GM19468 (cell line): ENCODE measurements around the gene ELMO1.

Experiments
- ATAC-seq: cut with Tn5 transposase; IDR thresholded peaks from one replicate; pipeline ENCODE4 v1.9.1; 2021; ENCODE audit warnings: mild to moderate bottlenecking, moderate library complexity, moderate number of reproducible peaks; ENCODE audit not compliant: unreplicated experiment; ENCODE audit errors: extremely low read depth

ELMO1 gene

GRCh38 chr7:37379546-37380277, 69.0 kb downstream of the ELMO1 start:
- ATAC-seq = no peak

- ATAC-seq = no peak
These were observed 71.4 kb downstream of the ELMO1 start for GRCh38 chr7:37377231-37377630.

- ATAC-seq = no peak
These were observed 72.3 kb downstream of the ELMO1 start for GRCh38 chr7:37376386-37376785.

- no peak for ATAC-seq
These were observed 75.9 kb downstream of the ELMO1 start for GRCh38 chr7:37372750-37373149.

- no peak for ATAC-seq
These were observed 76.9 kb downstream of the ELMO1 start for GRCh38 chr7:37371755-37372154.

GRCh38 chr7:37369906-37370305, 78.8 kb downstream of the ELMO1 start:
- no peak for ATAC-seq

- no peak for ATAC-seq
These were observed 80.1 kb downstream of the ELMO1 start for GRCh38 chr7:37368540-37368939.

GRCh38 chr7:37367010-37367409, 81.7 kb downstream of the ELMO1 start:
- no peak for ATAC-seq

- no peak for ATAC-seq
These were observed 82.2 kb downstream of the ELMO1 start for GRCh38 chr7:37366445-37366844.

- ATAC-seq = no peak
These were observed 83.3 kb downstream of the ELMO1 start for GRCh38 chr7:37365405-37365804.

GRCh38 chr7:37364856-37365255, 83.8 kb downstream of the ELMO1 start:
- no peak for ATAC-seq

- ATAC-seq = no peak
These were observed 84.8 kb downstream of the ELMO1 start for GRCh38 chr7:37363536-37364491.

- no peak for ATAC-seq
These were observed 85.9 kb downstream of the ELMO1 start for GRCh38 chr7:37362802-37363201.

- no peak for ATAC-seq
These were observed 88.2 kb downstream of the ELMO1 start for GRCh38 chr7:37360484-37360883.

GRCh38 chr7:37359662-37360444, 88.8 kb downstream of the ELMO1 start:
- ATAC-seq = no peak

GRCh38 chr7:37359180-37359579, 89.5 kb downstream of the ELMO1 start:
- ATAC-seq = no peak

- ATAC-seq = no peak
These were observed 91.0 kb downstream of the ELMO1 start for GRCh38 chr7:37357637-37357996.

- no peak for ATAC-seq
These were observed 91.6 kb downstream of the ELMO1 start for GRCh38 chr7:37356911-37357636.

- no peak for ATAC-seq
These were observed 94.0 kb downstream of the ELMO1 start for GRCh38 chr7:37354656-37355131.
